Astrocyte (in vitro differentiated cells and primary cell): Measurements from ENCODE around the gene CSNK2A1.

Source experiments
- CTCF ChIP-seq: IDR thresholded peaks from 2 replicates; pipeline ENCODE4 v1.5.1; 2011; ENCODE audit warnings: low read depth, mild to moderate bottlenecking, inconsistent platforms, low read length, moderate library complexity; ENCODE audit not compliant: insufficient read depth
- EZH2 ChIP-seq: IDR thresholded peaks from 2 replicates; pipeline ENCODE4 v1.6.1; 2012; ENCODE audit warnings: mild to moderate bottlenecking, low read length, inconsistent platforms; ENCODE audit not compliant: insufficient read depth

- TF ChIP-seq EZH2 (no peak), CTCF (no peak)
These were observed 103.0 kb downstream of the CSNK2A1 start for GRCh38 chr20:440636-441035.
